HepG2 (cell line): ENCODE results near the gene INKA1. TPM values are rescaled to one million over a fixed set of nuclear protein-coding genes. Genes with fewer than 3 reads are reported as not detected.

ENCODE experiments used
- AKNA ChIP-seq: sonication (generic); formaldehyde crosslinking; IDR thresholded peaks from 2 replicates; pipeline ENCODE4 v1.4.0; 2020; ENCODE audit warnings: missing genetic modification reagents, borderline replicate concordance
- FOXA3 ChIP-seq: IDR thresholded peaks from 2 replicates; pipeline ENCODE4 v1.6.1; 2016; ENCODE audit warnings: missing genetic modification reagents, missing compliant biosample characterization
- HIVEP1 ChIP-seq: sonication (generic); formaldehyde crosslinking; IDR thresholded peaks from 2 replicates; pipeline ENCODE4 v1.4.0; 2020; ENCODE audit warnings: mild to moderate bottlenecking, missing genetic modification reagents
- KAT2B ChIP-seq: fragments of 150-350 bp; IDR thresholded peaks from 2 replicates; pipeline ENCODE4 v1.6.1; 2014; ENCODE audit warnings: low read depth, low read length, borderline replicate concordance
- NFIB ChIP-seq: sonication (generic); formaldehyde crosslinking; IDR thresholded peaks from 2 replicates; pipeline ENCODE4 v1.9.0; 2021; ENCODE audit warnings: missing genetic modification reagents, mild to moderate bottlenecking, borderline replicate concordance
- TAF1 ChIP-seq: sonication (generic); formaldehyde crosslinking; IDR thresholded peaks from 2 replicates; pipeline ENCODE4 v1.4.0; 2020; ENCODE audit warnings: missing genetic modification reagents
- ZBTB37 ChIP-seq: sonication (generic); formaldehyde crosslinking; IDR thresholded peaks from 2 replicates; pipeline ENCODE4 v1.4.0; 2020; ENCODE audit warnings: mild to moderate bottlenecking, missing genetic modification reagents
- ZMYM2 ChIP-seq: sonication (generic); formaldehyde crosslinking; IDR thresholded peaks from 2 replicates; pipeline ENCODE4 v1.8.0; 2022; ENCODE audit warnings: mild to moderate bottlenecking, missing genetic modification reagents
- ZNF556 ChIP-seq: sonication (generic); formaldehyde crosslinking; IDR thresholded peaks from 2 replicates; pipeline ENCODE4 v1.4.0; 2020; ENCODE audit warnings: mild to moderate bottlenecking, missing genetic modification reagents, borderline replicate concordance
- ZNF724P ChIP-seq: sonication (generic); formaldehyde crosslinking; IDR thresholded peaks from 2 replicates; pipeline ENCODE4 v1.8.0; 2022; ENCODE audit warnings: missing genetic modification reagents, borderline replicate concordance
- ZNF775 ChIP-seq: sonication (generic); formaldehyde crosslinking; IDR thresholded peaks from 2 replicates; pipeline ENCODE4 v1.4.0; 2020; ENCODE audit warnings: missing genetic modification reagents, mild to moderate bottlenecking, moderate library complexity, borderline replicate concordance
- polyA plus RNA-seq, 8 experiments: library from polyadenylated mRNA; depleted of rRNA in 3 of 8; stranded (reverse) in 7 of 8; unstranded in 1 of 8; fragments of >200 nt; fragmentation: Illumina TruSeq in 4 of 8; extraction: Trizol in 4 of 8; gene quantifications; 2 replicates each; pipeline versions ENCODE4 v1.2.1 to v1.2.3, GENCODE V29; 2011 to 2016; ENCODE audit warnings: low read depth in 4 of 8, missing spikeins in 1 of 8, mixed read lengths in 1 of 8; ENCODE audit not compliant: insufficient read depth in 1 of 8
- total RNA-seq, 5 experiments: library from RNA; depleted of rRNA; stranded (reverse); fragments of >200 nt; fragmentation: Illumina TruSeq; extraction: Trizol; gene quantifications; 2 replicates each; pipeline ENCODE4 v1.2.3, GENCODE V29; 2016; ENCODE audit warnings: low read depth in 1 of 5

INKA1 gene
- total and polyA plus RNA-seq, 2 of the 13 experiments (the other 11 are each of a cell fraction or from before 2014, with no cell fraction given): 0.22 to 0.41 TPM

DNA sequence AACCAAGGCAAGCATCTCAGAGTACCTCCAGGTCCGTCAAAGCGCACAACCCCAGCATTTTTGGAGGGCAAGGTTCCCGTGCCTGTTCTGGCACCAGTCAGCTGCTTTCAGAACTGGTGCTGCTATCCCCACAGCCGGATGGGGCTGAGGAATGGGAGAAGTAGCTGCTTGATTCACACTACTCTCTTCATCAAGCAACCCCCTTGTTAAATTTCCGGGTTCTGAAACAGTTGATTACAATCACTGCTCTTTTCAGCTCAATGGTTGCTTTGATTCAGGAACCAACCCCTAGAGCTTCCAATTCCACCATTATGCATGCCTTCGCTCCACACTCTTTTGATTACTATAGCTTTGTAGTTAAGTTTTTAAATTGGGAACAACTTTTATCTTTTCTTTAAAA is 23.0 kb downstream of the INKA1 start (continued):
- TF ChIP-seq AKNA (CRISPR knock-in tag): no peak
- TF ChIP-seq ZNF724P (CRISPR knock-in tag): no peak
- no peak for TF ChIP-seq ZMYM2
- no peak for TF ChIP-seq ZNF556 (CRISPR knock-in tag)
- no peak for TF ChIP-seq ZNF775 (CRISPR knock-in tag)
- TF ChIP-seq NFIB: no peak
- TF ChIP-seq FOXA3 (CRISPR knock-in tag): no peak
- no peak for TF ChIP-seq HIVEP1 (CRISPR knock-in tag)
- no peak for TF ChIP-seq KAT2B
- no peak for TF ChIP-seq ZBTB37 (CRISPR knock-in tag)
- TF ChIP-seq TAF1: no peak
